Vagina (tissue), 2 donors: ENCODE data around the gene FOXN3. TPM values are rescaled to one million over a fixed set of nuclear protein-coding genes. Genes with fewer than 3 reads are reported as not detected.

ENCODE experiments used
- DNase-seq, 2 donors: peaks; one replicate each; pipeline ENCODE4 v3.0.0-alpha.2; 2017; ENCODE audit errors: extremely low spot score in 2 of 2
- H3K27ac ChIP-seq: fragments of 200-600 bp; sonication (generic); one replicate; pipeline ENCODE4 v1.5.1; 2019
- H3K27me3 ChIP-seq: fragments of 200-600 bp; sonication (generic); one replicate; pipeline ENCODE4 v1.5.1; 2019
- H3K36me3 ChIP-seq, 2 donors: fragments of 200-600 bp; sonication (generic); one replicate each; pipeline ENCODE4 v1.5.1; 2017 to 2019
- H3K4me1 ChIP-seq: fragments of 200-600 bp; sonication (generic); one replicate; pipeline ENCODE4 v1.5.1; 2019
- H3K4me3 ChIP-seq, 2 donors: fragments of 200-600 bp; sonication (generic); 1 replicate in 1 of 2; 2 replicates in 1 of 2; pipeline ENCODE4 v1.5.1; 2016 to 2019
- H3K9me3 ChIP-seq: fragments of 200-600 bp; sonication (generic); one replicate; pipeline ENCODE4 v1.5.1; 2019
- POLR2A ChIP-seq, 2 donors: fragments of 450-650 bp; IDR thresholded peaks; one replicate each; pipeline ENCODE4 v1.6.1; 2017; ENCODE audit warnings: antibody characterized with exemption in 2 of 2, mild to moderate bottlenecking in 2 of 2, moderate library complexity in 2 of 2
- POLR2AphosphoS5 ChIP-seq, 2 donors: sonication (generic); formaldehyde crosslinking; IDR thresholded peaks; one replicate each; pipeline ENCODE4 v1.9.0; 2017; ENCODE audit warnings: antibody characterized with exemption in 2 of 2, mild to moderate bottlenecking in 2 of 2, low read depth in 1 of 2; ENCODE audit not compliant: insufficient read depth in 1 of 2
- intact Hi-C: fragments of 100-400 bp; cut with DNase I; formaldehyde crosslinking; loops from one replicate; pipeline ENCODE4 v1.15.1; 2023
- total RNA-seq: library from RNA; depleted of rRNA; stranded (reverse); fragments of >200 nt; gene quantifications from one replicate; pipeline ENCODE4 v1.2.3, GENCODE V29; 2016
- TF ChIP-seq, protein P1 (sequence below), 3 experiments: fragments of 450-650 bp in 2 of 3; fragments of 200-600 bp in 1 of 3; sonication (generic) in 1 of 3; IDR thresholded peaks; one replicate each; pipeline ENCODE4 v1.5.1; 2017 to 2019; ENCODE audit warnings: antibody characterized with exemption in 3 of 3, mild to moderate bottlenecking in 2 of 3, moderate library complexity in 2 of 3

The FOXN3 gene
- total RNA-seq, 1 donor from 2014 or later = 111 TPM

DNA sequence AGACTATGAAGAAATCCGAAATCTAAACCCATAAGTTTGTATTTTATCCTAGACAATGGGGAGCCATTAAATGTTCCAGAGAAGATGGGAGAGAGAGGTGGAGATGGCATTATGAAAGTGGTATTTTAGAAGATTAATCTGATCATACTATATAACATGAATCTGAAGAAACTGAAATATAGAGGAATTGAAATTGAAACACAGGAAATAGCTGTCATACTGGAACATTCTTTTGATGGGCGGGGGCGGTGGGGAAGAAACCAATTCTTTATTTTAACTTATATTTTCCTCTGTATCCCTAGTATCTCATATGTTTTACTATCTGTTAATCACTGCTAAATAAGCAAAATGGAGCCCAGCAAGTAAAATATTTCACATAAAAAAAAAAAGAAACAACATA lies 27.0 kb upstream of the FOXN3 start:
- Histone ChIP-seq H3K9me3 (no peaks in the 10 kb centered on the region), H3K27ac (no peak overlapping the region), H3K36me3 (no peaks in the 10 kb centered on the region), H3K4me1 (peaks cover 16% of the 10 kb centered on the region), H3K27me3 (no peaks in the 10 kb centered on the region), H3K4me3 (no peak overlapping the region)
- TF ChIP-seq, protein P1, sequence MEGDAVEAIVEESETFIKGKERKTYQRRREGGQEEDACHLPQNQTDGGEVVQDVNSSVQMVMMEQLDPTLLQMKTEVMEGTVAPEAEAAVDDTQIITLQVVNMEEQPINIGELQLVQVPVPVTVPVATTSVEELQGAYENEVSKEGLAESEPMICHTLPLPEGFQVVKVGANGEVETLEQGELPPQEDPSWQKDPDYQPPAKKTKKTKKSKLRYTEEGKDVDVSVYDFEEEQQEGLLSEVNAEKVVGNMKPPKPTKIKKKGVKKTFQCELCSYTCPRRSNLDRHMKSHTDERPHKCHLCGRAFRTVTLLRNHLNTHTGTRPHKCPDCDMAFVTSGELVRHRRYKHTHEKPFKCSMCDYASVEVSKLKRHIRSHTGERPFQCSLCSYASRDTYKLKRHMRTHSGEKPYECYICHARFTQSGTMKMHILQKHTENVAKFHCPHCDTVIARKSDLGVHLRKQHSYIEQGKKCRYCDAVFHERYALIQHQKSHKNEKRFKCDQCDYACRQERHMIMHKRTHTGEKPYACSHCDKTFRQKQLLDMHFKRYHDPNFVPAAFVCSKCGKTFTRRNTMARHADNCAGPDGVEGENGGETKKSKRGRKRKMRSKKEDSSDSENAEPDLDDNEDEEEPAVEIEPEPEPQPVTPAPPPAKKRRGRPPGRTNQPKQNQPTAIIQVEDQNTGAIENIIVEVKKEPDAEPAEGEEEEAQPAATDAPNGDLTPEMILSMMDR (IDR thresholded peaks at IDR 0.05) = no peak
- TF ChIP-seq POLR2AphosphoS5 (IDR thresholded peaks at IDR 0.05; ENCODE audit: insufficient read depth in 1 of 2, low read depth in 1 of 2) = no peak
- no peak for TF ChIP-seq POLR2A (IDR thresholded peaks at IDR 0.05)
- intact Hi-C loops = no loop called here
- DNase-seq = no peak

DNA sequence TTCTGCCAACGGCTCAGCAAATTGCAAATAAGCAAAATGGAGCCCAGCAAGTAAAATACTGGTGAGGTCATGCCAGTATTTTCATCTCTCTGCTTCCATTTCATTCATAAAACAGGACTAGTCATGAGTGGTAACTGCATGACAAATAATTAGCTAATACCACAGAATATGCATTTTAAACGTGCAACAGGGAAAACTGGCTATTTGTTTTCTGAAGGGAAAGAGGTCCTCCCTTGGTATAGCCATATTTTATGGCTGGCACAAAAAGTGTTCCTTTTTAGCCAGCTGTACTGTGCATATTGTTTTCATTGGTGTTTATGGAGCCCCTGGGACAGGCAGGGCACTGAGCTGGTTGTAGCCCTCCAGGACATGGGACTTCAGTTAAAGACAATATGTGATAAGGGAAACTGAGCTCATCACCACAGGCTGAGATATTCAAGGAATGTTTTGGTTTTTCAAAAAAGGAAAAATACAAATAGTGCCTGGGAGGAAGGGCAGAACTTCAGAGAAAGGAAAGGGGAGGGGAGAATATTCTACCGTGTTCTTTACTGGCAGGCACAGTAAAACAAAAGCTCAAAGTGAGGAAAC lies 26.1 kb upstream of the FOXN3 start:
- Histone ChIP-seq H3K9me3 (no peaks in the 10 kb centered on the region), H3K27ac (no peak overlapping the region), H3K4me1 (peaks cover 16% of the 10 kb centered on the region), H3K27me3 (no peaks in the 10 kb centered on the region), H3K4me3 (no peak overlapping the region), H3K36me3 (no peaks in the 10 kb centered on the region)
- DNase-seq = no peak
- intact Hi-C loops = no loop called here
- TF ChIP-seq POLR2AphosphoS5 (IDR thresholded peaks at IDR 0.05; ENCODE audit: insufficient read depth in 1 of 2, low read depth in 1 of 2) (no peak), POLR2A (IDR thresholded peaks at IDR 0.05) (no peak)
- TF ChIP-seq, protein P1 (IDR thresholded peaks at IDR 0.05) = no peak

DNA sequence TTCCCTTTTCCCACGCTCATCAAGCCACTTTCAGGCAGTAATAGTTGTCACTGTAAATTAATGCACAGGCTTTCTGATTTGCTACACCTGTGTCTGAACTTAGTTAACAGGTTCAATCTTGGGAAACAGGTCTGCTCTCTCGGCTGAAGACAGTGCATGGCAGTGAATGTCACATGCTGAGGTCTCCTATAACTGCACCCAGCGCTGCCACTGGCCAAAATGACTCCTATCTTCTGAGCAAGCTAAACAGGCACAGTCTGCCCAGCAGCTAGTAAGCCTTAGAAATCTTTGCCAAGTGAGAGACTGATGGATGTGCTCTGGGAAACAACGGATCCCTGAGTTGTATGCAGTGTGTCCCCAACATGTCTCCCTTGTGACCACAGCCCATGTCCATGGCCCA lies 25.2 kb upstream of the FOXN3 start:
- no peaks in the 10 kb centered on the region for H3K36me3 ChIP-seq
- intact Hi-C loops = no loop called here
- H3K4me3 ChIP-seq = no peak overlapping the region
- H3K9me3 ChIP-seq = no peaks in the 10 kb centered on the region
- H3K27me3 ChIP-seq = no peaks in the 10 kb centered on the region
- H3K4me1 ChIP-seq = peaks cover 16% of the 10 kb centered on the region
- TF ChIP-seq POLR2AphosphoS5 (IDR thresholded peaks at IDR 0.05; ENCODE audit: insufficient read depth in 1 of 2, low read depth in 1 of 2) (no peak), POLR2A (IDR thresholded peaks at IDR 0.05) (no peak)
- TF ChIP-seq, protein P1 (IDR thresholded peaks at IDR 0.05) = no peak
- no peak overlapping the region for H3K27ac ChIP-seq
- no peak for DNase-seq

DNA sequence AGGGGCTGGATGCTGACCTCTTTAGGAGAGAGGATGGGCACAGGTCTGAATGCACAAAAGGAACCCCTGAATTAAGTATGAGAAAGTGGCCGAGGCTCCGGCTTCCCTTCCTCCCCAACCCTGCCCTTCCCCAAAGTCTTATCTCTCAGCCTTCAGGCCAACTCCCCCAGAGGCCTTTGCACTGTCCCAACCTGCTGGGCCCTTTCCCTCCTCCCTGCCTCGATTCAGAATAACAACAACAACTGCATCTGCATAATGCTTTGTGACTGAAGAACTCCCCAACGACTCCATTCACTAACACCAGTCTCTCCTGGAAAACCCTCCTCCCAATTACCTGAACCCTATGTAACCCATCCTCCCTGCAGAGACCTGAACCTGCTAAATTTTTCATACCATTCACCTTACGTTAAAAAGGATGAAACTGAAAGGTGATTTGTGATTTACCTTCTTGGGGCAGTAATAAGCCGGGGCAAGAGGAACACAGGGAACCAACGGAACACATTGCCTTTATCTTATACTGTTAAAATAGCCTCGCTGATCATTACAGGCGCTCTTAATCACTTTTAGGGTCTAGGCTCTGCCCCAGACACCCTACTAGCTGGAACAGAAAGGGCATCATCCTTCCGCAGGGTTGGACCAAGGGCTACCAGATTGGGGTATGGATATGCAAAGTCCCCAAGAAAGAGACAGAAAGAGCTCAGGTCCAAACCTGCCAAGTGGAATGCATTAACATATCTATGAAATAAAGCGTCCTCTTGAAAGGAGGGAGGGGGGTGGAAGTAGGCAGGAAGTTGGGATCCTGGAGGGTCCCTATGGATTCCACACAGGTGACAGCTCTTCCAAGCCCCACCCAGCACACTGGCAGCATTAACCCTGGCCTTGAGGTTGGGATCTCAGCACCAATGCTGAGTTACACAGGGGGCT lies 24.2 kb upstream of the FOXN3 start:
- peaks cover 16% of the 10 kb centered on the region for H3K4me1 ChIP-seq
- intact Hi-C loops = no loop called here
- no peaks in the 10 kb centered on the region for H3K9me3 ChIP-seq
- H3K27ac ChIP-seq = no peak overlapping the region
- TF ChIP-seq POLR2A (IDR thresholded peaks at IDR 0.05) = no peak
- TF ChIP-seq, protein P1 (IDR thresholded peaks at IDR 0.05) = no peak
- no peaks in the 10 kb centered on the region for H3K36me3 ChIP-seq
- no peaks in the 10 kb centered on the region for H3K27me3 ChIP-seq
- DNase-seq = no peak
- no peak overlapping the region for H3K4me3 ChIP-seq
